Right atrium auricular region (tissue), 2 donors: ENCODE results near the gene DEFB132. TPM values are rescaled to one million over a fixed set of nuclear protein-coding genes. Genes with fewer than 3 reads are reported as not detected.

Experiments
- DNase-seq: peaks from one replicate; pipeline ENCODE4 v3.0.0-alpha.2; 2019; ENCODE audit warnings: low spot score
- H3K27ac ChIP-seq, 2 donors: fragments of 200-600 bp; sonication (generic); 1 replicate in 1 of 2; 2 replicates in 1 of 2; pipeline ENCODE4 v1.5.1; 2016 to 2019
- H3K27me3 ChIP-seq, 2 donors: fragments of 200-600 bp; sonication (generic); one replicate each; pipeline versions ENCODE4 v1.5.1 to v1.6.0; 2017 to 2019
- H3K36me3 ChIP-seq: fragments of 200-600 bp; sonication (generic); one replicate; pipeline ENCODE4 v1.5.1; 2016
- H3K4me1 ChIP-seq, 2 donors: fragments of 200-600 bp; sonication (generic); one replicate each; pipeline versions ENCODE4 v1.5.1 to v1.6.0; 2017 to 2019
- H3K4me3 ChIP-seq, 2 donors: fragments of 200-600 bp; sonication (generic); 1 replicate in 1 of 2; 2 replicates in 1 of 2; pipeline ENCODE4 v1.5.1; 2017 to 2019; ENCODE audit warnings: mild to moderate bottlenecking in 1 of 2, moderate library complexity in 1 of 2
- H3K9me3 ChIP-seq, 2 donors: fragments of 200-600 bp; sonication (generic); one replicate each; pipeline ENCODE4 v1.5.1; 2019
- total RNA-seq, 2 donors: library from RNA; depleted of rRNA; stranded (reverse); fragments of >200 nt; gene quantifications; one replicate each; pipeline ENCODE4 v1.1.0, GENCODE V29; 2016
- TF ChIP-seq, protein P1 (sequence below), 2 donors: fragments of 200-600 bp; sonication (generic); IDR thresholded peaks; one replicate each; pipeline ENCODE4 v1.5.1; 2019; ENCODE audit warnings: antibody characterized with exemption in 2 of 2

Gene DEFB132
- total RNA-seq, 2 donors from 2014 or later, result not detected

DNA sequence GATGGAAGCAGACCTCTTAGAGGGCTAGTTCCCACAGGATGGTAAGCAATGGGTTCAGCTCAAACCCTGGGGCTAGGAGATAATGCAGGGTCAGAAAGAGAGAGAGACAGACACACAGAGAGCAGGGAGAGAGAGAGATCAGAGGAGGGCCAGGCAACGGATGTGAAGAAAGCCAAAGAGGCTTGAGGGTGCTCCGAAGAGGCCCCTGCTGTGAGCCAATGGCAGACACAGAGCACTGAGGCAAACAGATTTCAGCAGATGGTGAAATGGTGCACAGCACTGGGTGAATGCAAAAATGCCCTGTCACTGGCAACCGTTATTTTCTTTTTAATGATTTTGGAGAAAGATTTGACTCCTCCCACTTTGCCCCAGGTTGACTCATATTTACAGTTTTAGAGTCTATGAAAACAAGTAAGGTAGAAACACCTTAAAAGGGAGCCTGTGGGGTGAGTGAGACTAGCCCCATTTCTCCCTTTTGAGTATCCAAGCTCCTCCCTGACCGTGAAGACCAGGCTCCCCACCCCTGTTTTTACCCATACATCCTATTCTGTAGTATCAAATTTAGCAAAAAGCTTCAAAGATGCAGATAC is 840 bp downstream of the DEFB132 start:
- TF ChIP-seq, protein P1, sequence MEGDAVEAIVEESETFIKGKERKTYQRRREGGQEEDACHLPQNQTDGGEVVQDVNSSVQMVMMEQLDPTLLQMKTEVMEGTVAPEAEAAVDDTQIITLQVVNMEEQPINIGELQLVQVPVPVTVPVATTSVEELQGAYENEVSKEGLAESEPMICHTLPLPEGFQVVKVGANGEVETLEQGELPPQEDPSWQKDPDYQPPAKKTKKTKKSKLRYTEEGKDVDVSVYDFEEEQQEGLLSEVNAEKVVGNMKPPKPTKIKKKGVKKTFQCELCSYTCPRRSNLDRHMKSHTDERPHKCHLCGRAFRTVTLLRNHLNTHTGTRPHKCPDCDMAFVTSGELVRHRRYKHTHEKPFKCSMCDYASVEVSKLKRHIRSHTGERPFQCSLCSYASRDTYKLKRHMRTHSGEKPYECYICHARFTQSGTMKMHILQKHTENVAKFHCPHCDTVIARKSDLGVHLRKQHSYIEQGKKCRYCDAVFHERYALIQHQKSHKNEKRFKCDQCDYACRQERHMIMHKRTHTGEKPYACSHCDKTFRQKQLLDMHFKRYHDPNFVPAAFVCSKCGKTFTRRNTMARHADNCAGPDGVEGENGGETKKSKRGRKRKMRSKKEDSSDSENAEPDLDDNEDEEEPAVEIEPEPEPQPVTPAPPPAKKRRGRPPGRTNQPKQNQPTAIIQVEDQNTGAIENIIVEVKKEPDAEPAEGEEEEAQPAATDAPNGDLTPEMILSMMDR (IDR thresholded peaks at IDR 0.05), result no peak
- H3K36me3 ChIP-seq, result no peaks in the 10 kb centered on the region
- H3K27ac ChIP-seq, result no peak overlapping the region

DNA sequence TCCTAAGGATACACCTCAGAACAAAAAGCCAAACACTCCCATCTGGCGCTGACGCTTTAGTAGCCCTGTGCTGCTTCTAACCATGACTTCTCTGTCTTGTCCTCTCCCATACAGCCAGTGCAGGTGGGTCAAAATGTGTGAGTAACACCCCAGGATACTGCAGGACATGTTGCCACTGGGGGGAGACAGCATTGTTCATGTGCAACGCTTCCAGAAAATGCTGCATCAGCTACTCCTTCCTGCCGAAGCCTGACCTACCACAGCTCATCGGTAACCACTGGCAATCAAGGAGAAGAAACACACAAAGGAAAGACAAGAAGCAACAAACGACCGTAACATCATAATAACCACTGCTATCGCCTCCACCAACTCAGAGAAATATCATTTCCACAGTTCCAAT is 1.4 kb downstream of the DEFB132 start:
- H3K4me3 ChIP-seq, result no peak overlapping the region
- no peaks in the 10 kb centered on the region for H3K4me1 ChIP-seq
- peak; percentile 52 for DNase-seq
- no peaks in the 10 kb centered on the region for H3K36me3 ChIP-seq
- no peaks in the 10 kb centered on the region for H3K9me3 ChIP-seq
- no peaks in the 10 kb centered on the region for H3K27me3 ChIP-seq
- TF ChIP-seq, protein P1 (IDR thresholded peaks at IDR 0.05), result peak in 1 of 2 donors; percentile 31
- no peak overlapping the region for H3K27ac ChIP-seq

More for the DNA sequence above, 840 bp downstream of the DEFB132 start:
- no peaks in the 10 kb centered on the region for H3K9me3 ChIP-seq
- no peak overlapping the region for H3K4me3 ChIP-seq
- H3K27me3 ChIP-seq, result no peaks in the 10 kb centered on the region
- DNase-seq, result no peak
- H3K4me1 ChIP-seq, result no peaks in the 10 kb centered on the region

DNA sequence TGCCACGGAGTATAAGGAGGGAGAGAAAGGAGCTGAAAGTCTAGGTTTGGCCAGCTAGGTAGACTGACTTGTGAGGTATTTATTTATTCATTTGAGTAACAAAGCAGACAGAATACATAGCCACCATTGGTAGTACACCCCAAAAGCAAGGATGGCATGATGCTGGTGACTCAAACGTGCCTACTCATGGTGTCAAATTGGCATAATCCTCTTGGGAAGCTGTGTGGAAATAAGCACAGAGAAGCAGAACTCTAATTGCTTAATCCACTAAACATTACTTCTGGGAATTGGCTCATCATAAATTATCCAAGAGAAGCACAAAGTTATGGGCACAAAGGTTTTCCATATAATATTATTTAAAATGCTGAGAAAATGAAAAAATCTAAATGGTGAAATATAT is 2.5 kb downstream of the DEFB132 start:
- H3K27me3 ChIP-seq, result no peaks in the 10 kb centered on the region
- H3K36me3 ChIP-seq, result no peaks in the 10 kb centered on the region
- DNase-seq, result no peak
- H3K9me3 ChIP-seq, result no peaks in the 10 kb centered on the region
- H3K4me1 ChIP-seq, result no peaks in the 10 kb centered on the region
- no peak overlapping the region for H3K27ac ChIP-seq
- TF ChIP-seq, protein P1 (IDR thresholded peaks at IDR 0.05), result no peak
- no peak overlapping the region for H3K4me3 ChIP-seq

DNA sequence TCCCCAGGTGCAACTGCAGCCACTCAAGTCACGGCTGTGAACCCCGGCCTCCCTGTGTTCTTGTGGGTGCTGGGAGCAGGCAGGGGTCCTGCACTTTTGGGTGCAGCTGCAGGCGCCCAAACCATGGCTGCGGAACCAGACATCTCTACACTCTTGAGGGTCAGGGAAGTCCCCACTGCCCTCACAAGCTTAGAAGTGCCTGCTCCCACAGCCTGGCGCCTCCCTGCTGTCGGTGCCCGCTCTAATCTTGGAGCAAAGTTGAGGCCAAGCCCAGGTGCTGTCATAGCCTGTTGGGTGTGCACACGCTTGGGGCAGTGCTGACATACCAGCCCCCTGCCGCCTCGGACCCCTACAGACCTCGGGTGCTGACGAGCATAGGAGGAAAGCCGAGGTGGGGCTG is 6.2 kb downstream of the DEFB132 start:
- Histone ChIP-seq H3K9me3 (no peaks in the 10 kb centered on the region), H3K27ac (no peak overlapping the region), H3K4me1 (peaks cover 0 to 10% of the 10 kb centered on the region in 2 donors), H3K4me3 (no peak overlapping the region), H3K36me3 (no peaks in the 10 kb centered on the region), H3K27me3 (no peaks in the 10 kb centered on the region)
- no peak for DNase-seq
- TF ChIP-seq, protein P1 (IDR thresholded peaks at IDR 0.05), result no peak

DNA sequence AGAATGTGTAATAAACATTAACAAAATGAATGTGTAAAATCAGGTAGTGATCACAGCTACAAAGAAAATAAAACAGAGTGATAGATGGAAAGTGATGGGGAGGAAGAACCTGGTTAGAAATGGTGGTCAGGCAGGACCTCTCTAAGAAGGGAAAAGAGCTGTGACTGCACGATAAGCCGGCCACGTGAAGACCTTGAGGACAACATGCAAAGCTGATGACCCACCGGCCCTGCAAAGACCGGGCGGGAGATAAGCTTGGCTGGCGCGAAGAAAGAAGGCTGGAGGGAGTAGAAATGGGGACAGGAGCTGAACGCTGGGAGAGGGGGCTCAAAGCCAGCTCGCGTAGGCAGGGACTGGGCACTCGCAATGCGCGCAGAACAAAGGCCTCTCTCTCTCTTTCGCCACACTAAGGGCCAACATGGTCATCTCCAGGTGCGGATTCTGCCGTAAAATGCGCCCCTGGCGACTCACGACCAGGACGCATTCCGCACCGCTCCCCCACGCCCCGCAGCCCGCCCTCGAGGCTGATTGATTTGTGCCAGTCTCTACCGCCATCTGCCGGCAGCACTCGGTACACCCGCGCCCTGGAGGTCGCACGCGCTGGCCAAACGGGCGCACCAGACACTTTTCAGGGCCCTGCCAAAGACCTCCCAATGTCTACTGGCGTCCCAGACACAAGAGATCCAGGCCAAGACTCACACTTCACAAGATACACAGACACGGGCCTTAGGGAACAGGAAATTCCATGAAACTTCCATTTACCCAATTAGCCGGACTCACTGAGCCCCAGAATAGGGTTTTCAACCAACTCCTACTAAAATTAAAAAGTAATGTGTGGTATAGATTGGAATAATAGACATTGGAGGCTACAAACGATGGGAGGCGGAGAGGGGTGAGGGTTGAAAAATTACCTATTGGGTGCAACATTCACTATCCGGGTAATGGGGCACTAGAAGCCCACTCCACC is 9.4 kb downstream of the DEFB132 start:
- H3K4me3 ChIP-seq, result peak overlapping the region; percentile 40 to 51
- H3K9me3 ChIP-seq, result no peaks in the 10 kb centered on the region
- H3K4me1 ChIP-seq, result peaks cover 0 to 10% of the 10 kb centered on the region in 2 donors
- peak; percentile 88 for DNase-seq
- TF ChIP-seq, protein P1 (IDR thresholded peaks at IDR 0.05), result peak; percentile 90 to 99
- no peaks in the 10 kb centered on the region for H3K27me3 ChIP-seq
- no peaks in the 10 kb centered on the region for H3K36me3 ChIP-seq
- H3K27ac ChIP-seq, result no peak overlapping the region
